SK-N-SH (cell line): Measurements from ENCODE around the gene SMIM29. TPM values are rescaled to one million over a fixed set of nuclear protein-coding genes. Genes with fewer than 3 reads are reported as not detected.

Experiments
- CTCF ChIA-PET: fragments of 300-600, 350-600 bp; formaldehyde crosslinking; extraction: SDS; loops from one replicate; lab custom pipeline; 2021; lab: Yijun Ruan, JAX
- POLR2A ChIA-PET: fragments of 350-600 bp; sonication (Branson Sonifier 250); formaldehyde crosslinking; extraction: SDS; loops from one replicate; lab custom pipeline; 2020; ENCODE audit warnings: antibody characterized with exemption, inconsistent platforms; lab: Yijun Ruan, JAX
- DNase-seq: peaks from one replicate; pipeline ENCODE4 v3.0.0; 2012
- H2AFZ ChIP-seq: fragments of 200-600 bp; sonication (generic); 2 replicates; pipeline ENCODE4 v1.8.1; 2016; ENCODE audit warnings: antibody characterized with exemption, mild to moderate bottlenecking, low read depth
- H3F3A ChIP-seq: fragments of 200-600 bp; sonication (generic); replicated peaks from 2 replicates; pipeline ENCODE3; 2016; ENCODE audit warnings: antibody characterized with exemption, mild to moderate bottlenecking; ENCODE audit not compliant: insufficient read depth
- H3K27ac ChIP-seq, 2 experiments: fragments of 200-500 bp in 1 of 2; fragments of 200-600 bp in 1 of 2; sonication (Bioruptor generic) in 1 of 2; sonication (generic), shearing (Covaris generic) in 1 of 2; 2 replicates each; pipeline versions ENCODE4 v1.5.1 to v1.6.1; 2014 to 2016; ENCODE audit warnings: low read depth in 2 of 2, inconsistent platforms in 1 of 2, low read length in 1 of 2, mild to moderate bottlenecking in 1 of 2, mixed read lengths in 1 of 2
- H3K27me3 ChIP-seq: fragments of 200-600 bp; sonication (generic), shearing (Covaris generic); 2 replicates; pipeline ENCODE4 v1.6.1; 2016; ENCODE audit warnings: mixed run types; ENCODE audit not compliant: insufficient read depth
- H3K36me3 ChIP-seq, 2 experiments: fragments of 200-500 bp in 1 of 2; fragments of 200-600 bp in 1 of 2; sonication (Bioruptor generic) in 1 of 2; sonication (generic) in 1 of 2; replicated peaks in 1 of 2; 2 replicates each; pipeline versions ENCODE3 to v1.5.1; 2014 to 2016; ENCODE audit warnings: low read length in 1 of 2, mild to moderate bottlenecking in 1 of 2; ENCODE audit not compliant: insufficient read depth in 2 of 2, control insufficient read depth in 1 of 2
- H3K4me1 ChIP-seq, 2 experiments: fragments of 200-500 bp in 1 of 2; fragments of 200-600 bp in 1 of 2; sonication (Bioruptor generic) in 1 of 2; sonication (generic), shearing (Covaris generic) in 1 of 2; 2 replicates each; pipeline versions ENCODE4 v1.5.1 to v1.6.1; 2014 to 2016; ENCODE audit warnings: low read depth in 1 of 2, low read length in 1 of 2, mixed run types in 1 of 2; ENCODE audit not compliant: insufficient read depth in 2 of 2, control insufficient read depth in 1 of 2
- H3K4me2 ChIP-seq: fragments of 200-600 bp; sonication (generic), shearing (Covaris generic); 2 replicates; pipeline ENCODE4 v1.6.1; 2017; ENCODE audit warnings: mixed run types
- H3K4me3 ChIP-seq, 2 experiments: fragments of 200-500 bp in 1 of 2; fragments of 200-600 bp in 1 of 2; sonication (Bioruptor generic) in 1 of 2; sonication (generic), shearing (Covaris generic) in 1 of 2; 2 replicates each; pipeline versions ENCODE4 v1.5.1 to v1.8.1; 2014 to 2016; ENCODE audit warnings: low read depth in 2 of 2, inconsistent platforms in 1 of 2, low read length in 1 of 2, mild to moderate bottlenecking in 1 of 2, mixed read lengths in 1 of 2, moderate library complexity in 1 of 2
- H3K79me2 ChIP-seq: fragments of 200-600 bp; sonication (generic); 2 replicates; pipeline ENCODE4 v1.8.1; 2017; ENCODE audit warnings: mild to moderate bottlenecking; ENCODE audit not compliant: insufficient read depth
- H3K9ac ChIP-seq: fragments of 200-600 bp; sonication (generic); 2 replicates; pipeline ENCODE4 v1.6.1; 2017; ENCODE audit warnings: mixed run types
- H3K9me2 ChIP-seq: fragments of 200-600 bp; sonication (generic); 2 replicates; pipeline ENCODE4 v1.6.1; 2017; ENCODE audit warnings: mixed run types
- H3K9me3 ChIP-seq: fragments of 200-600 bp; sonication (generic); 2 replicates; pipeline ENCODE4 v1.6.1; 2017; ENCODE audit warnings: mixed run types, mild to moderate bottlenecking, moderate library complexity
- H4K20me1 ChIP-seq: fragments of 200-600 bp; sonication (generic); 2 replicates; pipeline ENCODE4 v1.6.1; 2017; ENCODE audit warnings: mild to moderate bottlenecking, mixed run types; ENCODE audit not compliant: insufficient read depth
- CHD2 ChIP-seq: fragments of 150-350 bp; IDR thresholded peaks from 2 replicates; pipeline ENCODE4 v1.6.1; 2018; ENCODE audit warnings: low read length; ENCODE audit not compliant: partially characterized antibody
- EP300 ChIP-seq, 2 experiments: IDR thresholded peaks; 2 replicates each; pipeline versions ENCODE4 v1.4.0 to v1.6.1; 2012; ENCODE audit warnings: borderline replicate concordance in 1 of 2, low read depth in 1 of 2, low read length in 1 of 2
- EZH2phosphoT487 ChIP-seq: fragments of 200-600 bp; sonication (generic); IDR thresholded peaks from 2 replicates; pipeline ENCODE4 v1.6.1; 2017; ENCODE audit warnings: low read depth, mixed run types, mild to moderate bottlenecking, antibody characterized with exemption, moderate library complexity, borderline replicate concordance
- FOXJ3 ChIP-seq: sonication (generic); formaldehyde crosslinking; IDR thresholded peaks from 2 replicates; pipeline ENCODE4 v1.5.1; 2020; ENCODE audit warnings: mild to moderate bottlenecking, missing genetic modification reagents
- IRF3 ChIP-seq: fragments of 150-350 bp; IDR thresholded peaks from 2 replicates; pipeline ENCODE4 v1.6.1; 2016; ENCODE audit warnings: mild to moderate bottlenecking, low read depth, low read length
- MEF2A ChIP-seq: IDR thresholded peaks from 2 replicates; pipeline ENCODE4 v1.4.0; 2012; ENCODE audit warnings: low read depth, borderline replicate concordance
- NFIC ChIP-seq: IDR thresholded peaks from 2 replicates; pipeline ENCODE4 v1.4.0; 2012; ENCODE audit warnings: borderline replicate concordance
- NRF1 ChIP-seq: IDR thresholded peaks from 2 replicates; pipeline ENCODE4 v1.6.1; 2012; ENCODE audit warnings: low read depth, mild to moderate bottlenecking, low read length
- POLR2AphosphoS5 ChIP-seq: IDR thresholded peaks from 2 replicates; pipeline ENCODE4 v1.6.1; 2012; ENCODE audit warnings: low read depth, low read length
- RAD21 ChIP-seq: IDR thresholded peaks from 2 replicates; pipeline ENCODE4 v1.6.1; 2012; ENCODE audit warnings: mild to moderate bottlenecking, low read length
- REST ChIP-seq: IDR thresholded peaks from 2 replicates; pipeline ENCODE4 v1.6.1; 2012; ENCODE audit warnings: mild to moderate bottlenecking, low read depth, low read length, moderate library complexity
- RXRA ChIP-seq: IDR thresholded peaks from 2 replicates; pipeline ENCODE4 v1.4.0; 2012; ENCODE audit warnings: low read depth, mild to moderate bottlenecking, borderline replicate concordance
- SMC3 ChIP-seq: IDR thresholded peaks from 2 replicates; pipeline ENCODE4 v1.6.1; 2012; ENCODE audit warnings: low read depth, low read length, improper control_type of control experiment
- TAF1 ChIP-seq: IDR thresholded peaks from 2 replicates; pipeline ENCODE4 v1.6.1; 2012; ENCODE audit warnings: low read depth, mild to moderate bottlenecking, low read length, moderate library complexity, borderline replicate concordance
- TCF12 ChIP-seq: IDR thresholded peaks from 2 replicates; pipeline ENCODE4 v1.4.0; 2012
- TEAD4 ChIP-seq: IDR thresholded peaks from 2 replicates; pipeline ENCODE4 v1.4.0; 2012; ENCODE audit warnings: mild to moderate bottlenecking, borderline replicate concordance; ENCODE audit not compliant: insufficient read depth
- USF1 ChIP-seq: IDR thresholded peaks from 2 replicates; pipeline ENCODE4 v1.4.0; 2012; ENCODE audit warnings: low read depth, borderline replicate concordance
- USF2 ChIP-seq: fragments of 150-350 bp; IDR thresholded peaks from 2 replicates; pipeline ENCODE4 v1.6.1; 2017; ENCODE audit warnings: antibody characterized with exemption, low read length, low read depth, borderline replicate concordance
- YY1 ChIP-seq: IDR thresholded peaks from 2 replicates; pipeline ENCODE4 v1.4.0; 2012; ENCODE audit warnings: low read depth, mild to moderate bottlenecking
- ZBTB33 ChIP-seq: IDR thresholded peaks from 2 replicates; pipeline ENCODE4 v1.4.0; 2012; ENCODE audit warnings: low read depth, borderline replicate concordance
- WGBS: methylation state at CpG from one replicate; pipeline ENCODE4 v1.1.6; 2017; ENCODE audit warnings: low lambda C conversion rate; 5-methylcytosine and 5-hydroxymethylcytosine counted together
- polyA plus RNA-seq, 3 experiments: library from polyadenylated mRNA; depleted of rRNA; stranded (reverse); fragments of >200 nt; gene quantifications; 2 replicates each; pipeline ENCODE4 v1.2.3, GENCODE V29; 2012

Gene SMIM29
- polyA plus RNA-seq, 1 of the 3 experiments (the other 2 are of a cell fraction), result 50.2 TPM

GRCh38 chr6:34240329-34241248 lies 8.2 kb downstream of the SMIM29 start:
- no peaks in the 10 kb centered on the region for H4K20me1 ChIP-seq
- CTCF ChIA-PET, result interaction anchor here (0.7 to 0.8 kb wide), 4 partner anchors 8 to 180 kb away, joined by 3 to 4 read pairs (median 3); no protein-coding TSS in a partner anchor
- TF ChIP-seq SMC3, result no peak
- no peak for TF ChIP-seq RXRA
- no peak for TF ChIP-seq USF1
- no peak for TF ChIP-seq IRF3
- no peak for TF ChIP-seq YY1
- TF ChIP-seq RAD21, result no peak
- TF ChIP-seq NFIC, result no peak
- TF ChIP-seq TEAD4, result no peak
- no peak for TF ChIP-seq POLR2AphosphoS5
- no peak for TF ChIP-seq MEF2A
- no peak for TF ChIP-seq REST
- TF ChIP-seq TCF12, result no peak
- no peak for TF ChIP-seq TAF1
- no peak for TF ChIP-seq USF2
- no peak for TF ChIP-seq NRF1
- no peak for TF ChIP-seq CHD2
- TF ChIP-seq ZBTB33, result no peak
- TF ChIP-seq EZH2phosphoT487, result no peak
- no peak for TF ChIP-seq FOXJ3 (CRISPR knock-in tag)
- no peak for TF ChIP-seq EP300 (IDR thresholded peaks at IDR 0.05; ENCODE audit: borderline replicate concordance in 1 of 2, low read depth in 1 of 2, low read length in 1 of 2)
- TF ChIP-seq, all 33 proteins: peak for 0
- peaks cover 11 to 17% of the 10 kb centered on the region in 2 experiments for H3K36me3 ChIP-seq
- H3K79me2 ChIP-seq, result peaks cover 30% of the 10 kb centered on the region
- peak overlapping the region in 1 of 2 experiments; percentile 97; a peak in 2 of 4 replicates for H3K27ac ChIP-seq
- no peak overlapping the region for H2AFZ ChIP-seq
- H3K27me3 ChIP-seq, result no peaks in the 10 kb centered on the region
- no peaks in the 10 kb centered on the region for H3K9me2 ChIP-seq
- POLR2A ChIA-PET, result no interaction called here
- H3K4me3 ChIP-seq, result no peak overlapping the region
- peaks cover 38% of the 10 kb centered on the region for H3F3A ChIP-seq
- no peaks in the 10 kb centered on the region for H3K9me3 ChIP-seq
- no peak for DNase-seq
- no peak overlapping the region for H3K9ac ChIP-seq
- 92% methylated on average over 18 of the region's 22 CpGs for WGBS
- peaks cover 12 to 51% of the 10 kb centered on the region in 2 experiments for H3K4me1 ChIP-seq
- peak overlapping the region; percentile 81; the same call in 1 of the 2 replicates for H3K4me2 ChIP-seq
